ENCODE measurements around the gene PHF5A. TPM values are rescaled to one million over a fixed set of nuclear protein-coding genes. Genes with fewer than 3 reads are reported as not detected.

Gene PHF5A, protein sequence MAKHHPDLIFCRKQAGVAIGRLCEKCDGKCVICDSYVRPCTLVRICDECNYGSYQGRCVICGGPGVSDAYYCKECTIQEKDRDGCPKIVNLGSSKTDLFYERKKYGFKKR
- polyA plus RNA-seq (2011; rRNA removed) (44.3 and 57.9 TPM in 2 replicates), polyA minus RNA-seq (2011; rRNA and poly(A)+ RNA removed) (14.3 and 18.3 TPM in 2 replicates)

- H3K27me3 ChIP-seq (ENCODE audit: control insufficient read depth, insufficient read depth, low read length) = no peaks in the 10 kb centered on the region
- H3K4me3 ChIP-seq (ENCODE audit: low read depth, low read length) = peak within 1 kb of the TSS; percentile 82
- ChIA-PET POLR2A (interaction anchor here (0.5 to 0.9 kb wide), 4 partner anchors 15 to 22 kb away, joined by 3 to 5 read pairs (median 4); partner anchors contain the start of gene TOB2), CTCF (interaction anchor here (1.0 to 2.6 kb wide), 4 partner anchors 13 to 65 kb away, joined by 3 to 10 read pairs (median 4); no protein-coding TSS in a partner anchor)
- TF ChIP-seq, protein P1, sequence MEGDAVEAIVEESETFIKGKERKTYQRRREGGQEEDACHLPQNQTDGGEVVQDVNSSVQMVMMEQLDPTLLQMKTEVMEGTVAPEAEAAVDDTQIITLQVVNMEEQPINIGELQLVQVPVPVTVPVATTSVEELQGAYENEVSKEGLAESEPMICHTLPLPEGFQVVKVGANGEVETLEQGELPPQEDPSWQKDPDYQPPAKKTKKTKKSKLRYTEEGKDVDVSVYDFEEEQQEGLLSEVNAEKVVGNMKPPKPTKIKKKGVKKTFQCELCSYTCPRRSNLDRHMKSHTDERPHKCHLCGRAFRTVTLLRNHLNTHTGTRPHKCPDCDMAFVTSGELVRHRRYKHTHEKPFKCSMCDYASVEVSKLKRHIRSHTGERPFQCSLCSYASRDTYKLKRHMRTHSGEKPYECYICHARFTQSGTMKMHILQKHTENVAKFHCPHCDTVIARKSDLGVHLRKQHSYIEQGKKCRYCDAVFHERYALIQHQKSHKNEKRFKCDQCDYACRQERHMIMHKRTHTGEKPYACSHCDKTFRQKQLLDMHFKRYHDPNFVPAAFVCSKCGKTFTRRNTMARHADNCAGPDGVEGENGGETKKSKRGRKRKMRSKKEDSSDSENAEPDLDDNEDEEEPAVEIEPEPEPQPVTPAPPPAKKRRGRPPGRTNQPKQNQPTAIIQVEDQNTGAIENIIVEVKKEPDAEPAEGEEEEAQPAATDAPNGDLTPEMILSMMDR (IDR thresholded peaks at IDR 0.05; ENCODE audit: insufficient read depth, low read depth, low read length) = no peak
- DNase-seq (ENCODE audit: low read depth) = peak; percentile 83
- peaks cover 5% of the 10 kb centered on the region for H3K36me3 ChIP-seq (ENCODE audit: control insufficient read depth, insufficient read depth, low read length)
Observed at GRCh38 chr22:41468381-41469217, at the start of gene PHF5A, which contains the start of gene ACO2. TSS of gene PHF5A (minus strand) at chr22:41468692. CDS start at chr22:41468653, 39 bp downstream. TSS of gene ACO2 (plus strand) at chr22:41469117. CDS start at chr22:41469147, 30 bp downstream.

GRCh38 chr22:41518048-41518347 lies 49.5 kb upstream of the PHF5A start:
- ChIA-PET POLR2A (no interaction called here), CTCF (interaction anchor here (0.7 to 10.9 kb wide), 27 partner anchors 9 to 797 kb away, joined by 3 to 170 read pairs (median 6); partner anchors contain the start of genes ACO2, PHF5A, POLR3H and TEF)
- H3K36me3 ChIP-seq (ENCODE audit: control insufficient read depth, insufficient read depth, low read length) = peaks cover 18% of the 10 kb centered on the region
- H3K4me3 ChIP-seq (ENCODE audit: low read depth, low read length) = no peak overlapping the region
- no peaks in the 10 kb centered on the region for H3K27me3 ChIP-seq (ENCODE audit: control insufficient read depth, insufficient read depth, low read length)
- no peak for DNase-seq (ENCODE audit: low read depth)
- TF ChIP-seq, protein P1 (IDR thresholded peaks at IDR 0.05; ENCODE audit: insufficient read depth, low read depth, low read length) = no peak

DNA sequence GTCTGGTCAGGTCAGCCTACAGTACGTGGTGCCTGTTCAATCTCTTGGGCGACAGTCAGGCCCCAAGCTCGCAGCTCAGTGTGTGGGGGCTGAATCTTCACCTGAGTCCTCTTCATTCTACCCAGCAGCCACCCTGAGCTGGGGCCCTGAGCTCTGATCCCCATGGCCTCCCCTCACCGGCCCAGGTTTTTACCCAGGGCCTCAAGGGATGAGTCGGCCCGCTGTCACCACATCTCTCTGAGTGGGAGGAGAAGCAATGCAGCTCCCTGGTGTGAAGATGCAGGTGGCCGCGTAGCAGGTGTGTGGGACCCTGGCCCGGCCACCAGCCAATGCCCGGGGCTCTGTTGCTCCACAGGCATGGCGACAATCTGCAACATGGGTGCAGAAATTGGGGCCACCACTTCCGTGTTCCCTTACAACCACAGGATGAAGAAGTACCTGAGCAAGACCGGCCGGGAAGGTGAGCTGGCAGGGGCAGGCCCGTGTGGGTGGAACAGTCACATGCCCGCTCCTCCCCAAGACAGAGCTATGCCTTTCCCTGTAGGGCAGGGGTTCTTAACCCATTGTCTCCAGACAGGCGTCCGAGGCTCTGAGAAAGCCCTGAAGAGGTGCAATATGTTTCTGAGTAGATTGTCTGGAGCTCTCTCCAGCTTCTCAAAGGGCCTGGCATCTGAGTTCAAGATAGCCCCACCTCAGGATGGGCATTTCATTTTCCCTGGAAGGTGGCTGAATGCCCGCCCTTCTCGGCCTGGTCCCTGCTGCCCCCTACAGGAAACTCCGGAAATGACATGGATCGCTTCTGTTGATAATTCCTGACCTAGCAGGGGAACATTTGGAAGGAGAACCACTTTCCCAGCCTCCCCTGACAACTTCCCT lies 48.9 kb upstream of the PHF5A start:
- ChIA-PET CTCF (interaction anchor here (0.7 to 10.9 kb wide), 36 partner anchors 9 to 796 kb away, joined by 3 to 170 read pairs (median 4); partner anchors contain the start of genes ACO2, PHF5A, POLR3H and TEF), POLR2A (interaction anchor here (0.6 kb wide), 1 partner anchor 37 kb away, joined by 3 read pairs; no protein-coding TSS in a partner anchor)
- DNase-seq (ENCODE audit: low read depth) = no peak

DNA sequence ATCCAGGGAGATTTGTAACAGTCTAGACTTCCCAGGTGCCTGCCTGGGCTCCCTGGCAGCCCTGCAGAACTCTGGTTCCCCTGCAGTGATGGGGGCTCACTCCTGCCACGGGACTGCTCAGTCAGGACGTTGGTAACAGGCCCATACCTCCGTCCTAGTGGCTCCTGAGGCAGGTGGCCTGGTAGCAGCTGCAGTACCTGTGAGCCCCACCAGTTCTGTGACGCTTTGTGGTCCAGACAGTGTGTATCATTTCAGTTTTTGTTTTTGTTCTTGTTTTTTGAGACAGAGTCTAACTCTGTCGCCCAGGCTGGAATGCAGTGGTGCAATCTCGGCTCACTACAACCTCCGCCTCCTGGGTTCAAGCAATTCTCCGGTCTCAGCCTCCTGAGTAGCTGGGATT lies 48.0 kb upstream of the PHF5A start:
- ChIA-PET POLR2A (interaction anchor here (0.6 kb wide), 1 partner anchor 36 kb away, joined by 3 read pairs; no protein-coding TSS in a partner anchor), CTCF (interaction anchor here (1.1 to 10.9 kb wide), 8 partner anchors 11 to 590 kb away, joined by 3 to 170 read pairs (median 6); no protein-coding TSS in a partner anchor)
- TF ChIP-seq, protein P1 (IDR thresholded peaks at IDR 0.05; ENCODE audit: insufficient read depth, low read depth, low read length) = no peak
- no peaks in the 10 kb centered on the region for H3K27me3 ChIP-seq (ENCODE audit: control insufficient read depth, insufficient read depth, low read length)
- H3K36me3 ChIP-seq (ENCODE audit: control insufficient read depth, insufficient read depth, low read length) = peaks cover 18% of the 10 kb centered on the region
- DNase-seq (ENCODE audit: low read depth) = no peak
- no peak overlapping the region for H3K4me3 ChIP-seq (ENCODE audit: low read depth, low read length)

More for the DNA sequence above, 48.9 kb upstream of the PHF5A start:
- no peak overlapping the region for H3K4me3 ChIP-seq (ENCODE audit: low read depth, low read length)
- H3K36me3 ChIP-seq (ENCODE audit: control insufficient read depth, insufficient read depth, low read length) = peaks cover 18% of the 10 kb centered on the region
- H3K27me3 ChIP-seq (ENCODE audit: control insufficient read depth, insufficient read depth, low read length) = no peaks in the 10 kb centered on the region
- TF ChIP-seq, protein P1 (IDR thresholded peaks at IDR 0.05; ENCODE audit: insufficient read depth, low read depth, low read length) = peak; percentile 88

Data from BJ (cell line).